SJCRH30 (cell line): ENCODE measurements around the gene CDKN1A. TPM values are rescaled to one million over a fixed set of nuclear protein-coding genes. Genes with fewer than 3 reads are reported as not detected.
A peak's percentile ranks its signal among the peaks of the same experiment; 100 is the strongest.

ENCODE experiments used
- DNase-seq, 2 experiments: peaks; one replicate each; pipeline ENCODE4 v3.0.0-alpha.2; 2015 to 2020
- H3K27ac ChIP-seq: fragments of 250-450 bp; sonication (Bioruptor Pico); 2 replicates; pipeline ENCODE4 v1.5.1; 2020; ENCODE audit warnings: mild to moderate bottlenecking, moderate library complexity
- H3K27me3 ChIP-seq: fragments of 250-450 bp; sonication (Bioruptor Pico); 2 replicates; pipeline ENCODE4 v1.5.1; 2020; ENCODE audit warnings: mild to moderate bottlenecking, moderate library complexity
- H3K36me3 ChIP-seq: fragments of 250-450 bp; sonication (Bioruptor Pico); 2 replicates; pipeline ENCODE4 v1.5.1; 2020; ENCODE audit warnings: mild to moderate bottlenecking, moderate library complexity
- H3K4me1 ChIP-seq: fragments of 250-450 bp; sonication (Bioruptor Pico); 2 replicates; pipeline ENCODE4 v1.5.1; 2020; ENCODE audit warnings: mild to moderate bottlenecking, moderate library complexity
- H3K4me3 ChIP-seq: fragments of 250-450 bp; sonication (Bioruptor Pico); 2 replicates; pipeline ENCODE4 v1.5.1; 2020; ENCODE audit warnings: mild to moderate bottlenecking, moderate library complexity
- H3K9me3 ChIP-seq: fragments of 250-450 bp; sonication (Bioruptor Pico); replicated peaks from 2 replicates; pipeline ENCODE4 v1.5.1; 2020; ENCODE audit warnings: mild to moderate bottlenecking, moderate library complexity
- total RNA-seq: library from RNA; depleted of rRNA; stranded (reverse); fragments of >200 nt; shearing (Covaris generic); gene quantifications from 2 replicates; pipeline ENCODE4 v1.2.3, GENCODE V29; 2014

Gene CDKN1A
- total RNA-seq, 1 experiment from 2014 or later = 57.8 TPM

DNA sequence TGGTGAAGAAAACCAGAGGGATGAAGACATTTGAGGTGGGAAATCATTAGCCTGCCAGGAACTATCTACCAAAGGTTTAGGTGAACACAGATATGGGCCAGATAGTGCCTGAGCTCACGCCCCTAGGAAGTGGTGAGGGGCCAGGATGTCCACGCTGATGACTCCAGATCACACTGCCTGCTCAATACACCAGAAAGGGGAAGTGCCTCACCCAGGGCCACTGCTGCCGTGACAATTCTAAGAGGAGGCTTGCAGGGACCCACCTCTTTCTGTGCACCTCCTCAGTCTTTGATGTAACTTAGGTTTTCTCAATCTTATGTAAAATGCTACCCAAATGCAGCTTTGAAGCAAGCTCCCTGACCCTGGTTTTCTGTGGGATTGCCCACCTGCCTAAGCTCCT is 13.7 kb downstream of the CDKN1A start:
- Histone ChIP-seq H3K27ac (no peak overlapping the region), H3K9me3 (no peaks in the 10 kb centered on the region), H3K36me3 (peaks cover 5% of the 10 kb centered on the region), H3K4me3 (no peak overlapping the region), H3K27me3 (no peaks in the 10 kb centered on the region), H3K4me1 (no peaks in the 10 kb centered on the region)
- DNase-seq = no peak

DNA sequence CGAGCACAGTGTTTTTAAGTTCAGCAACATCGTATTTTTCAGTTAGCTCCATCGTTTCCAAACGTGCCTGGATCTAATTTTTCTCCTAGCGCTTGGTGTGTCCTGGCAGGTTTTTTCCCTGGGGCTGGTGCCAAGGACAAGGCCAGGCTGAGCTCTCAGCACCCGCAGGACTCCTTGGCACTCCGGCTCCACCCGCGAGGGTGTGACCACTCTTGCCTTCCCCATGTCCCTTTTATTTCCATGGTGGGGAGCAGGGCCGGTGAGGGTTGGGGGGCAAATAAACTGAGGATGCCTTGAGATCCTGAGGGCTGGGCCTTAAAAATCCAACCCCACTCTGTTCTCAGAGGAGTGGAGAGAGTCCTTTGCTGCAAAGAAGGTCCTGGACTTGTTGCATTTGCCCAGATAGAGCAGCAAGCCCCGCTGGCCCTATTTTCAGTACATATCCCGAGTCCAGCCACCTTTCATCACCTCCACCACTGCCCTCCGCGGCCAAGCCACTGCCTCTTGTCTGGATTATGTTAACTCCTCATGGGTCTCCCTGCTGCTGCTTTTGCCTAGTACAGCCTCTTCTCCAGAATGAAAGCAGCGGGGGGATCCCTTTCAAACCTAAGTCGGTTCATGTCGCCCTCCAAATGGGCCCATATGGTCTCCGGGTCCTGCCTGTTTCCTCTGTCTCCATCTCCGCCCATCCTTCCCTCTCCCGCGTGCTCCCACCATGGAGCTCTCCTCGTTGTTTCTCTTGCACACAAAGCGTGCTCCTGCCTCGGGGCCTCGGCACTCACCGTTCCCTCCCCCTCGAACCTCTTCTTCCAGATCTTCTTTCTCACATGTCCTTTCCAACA is 14.6 kb downstream of the CDKN1A start:
- H3K4me3 ChIP-seq = no peak overlapping the region
- no peak overlapping the region for H3K27ac ChIP-seq
- H3K36me3 ChIP-seq = no peaks in the 10 kb centered on the region
- no peaks in the 10 kb centered on the region for H3K9me3 ChIP-seq
- H3K4me1 ChIP-seq = no peaks in the 10 kb centered on the region
- no peaks in the 10 kb centered on the region for H3K27me3 ChIP-seq
- DNase-seq = no peak

DNA sequence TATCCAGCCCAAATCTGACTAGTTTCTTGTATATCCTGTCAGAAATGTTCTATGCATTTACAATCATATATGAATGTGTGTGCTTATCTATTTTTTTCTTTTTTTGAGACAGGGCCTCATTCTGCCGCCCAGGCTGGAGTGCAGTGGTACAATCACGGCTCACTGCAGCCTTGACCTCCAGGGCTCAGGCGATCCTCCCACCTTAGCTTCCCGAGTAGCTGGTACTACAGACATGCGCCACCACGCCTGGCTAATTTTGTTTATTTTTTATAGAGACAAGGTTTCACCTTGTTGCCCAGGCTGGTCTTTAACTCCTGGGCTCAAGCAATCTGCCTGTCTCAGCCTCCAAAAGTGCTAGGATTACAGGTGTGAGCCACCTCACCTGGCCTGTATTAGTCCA is 16.1 kb downstream of the CDKN1A start:
- DNase-seq = no peak
- H3K36me3 ChIP-seq = no peaks in the 10 kb centered on the region
- no peak overlapping the region for H3K4me3 ChIP-seq
- no peaks in the 10 kb centered on the region for H3K27me3 ChIP-seq
- H3K4me1 ChIP-seq = no peaks in the 10 kb centered on the region
- H3K9me3 ChIP-seq = no peaks in the 10 kb centered on the region
- no peak overlapping the region for H3K27ac ChIP-seq

DNA sequence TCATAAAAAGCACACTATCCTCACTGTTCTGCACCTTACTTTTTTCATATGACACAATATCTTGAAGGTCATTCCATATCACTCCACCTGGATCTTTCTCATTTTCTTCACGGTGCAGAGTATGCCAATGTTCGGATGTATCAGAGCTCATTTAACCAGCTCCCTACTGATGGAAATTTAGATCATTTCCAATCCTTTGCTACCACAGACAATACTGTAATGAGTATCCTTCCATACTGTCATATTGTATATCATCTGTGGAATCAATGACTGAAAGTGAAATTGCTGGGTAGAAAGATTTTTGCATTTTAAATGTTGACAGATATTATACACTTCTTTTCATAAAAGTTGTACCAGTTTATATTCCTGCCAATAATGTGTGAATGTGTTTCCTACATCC is 16.9 kb downstream of the CDKN1A start:
- Histone ChIP-seq H3K36me3 (no peaks in the 10 kb centered on the region), H3K27me3 (no peaks in the 10 kb centered on the region), H3K27ac (no peak overlapping the region), H3K9me3 (no peaks in the 10 kb centered on the region), H3K4me3 (no peak overlapping the region), H3K4me1 (no peaks in the 10 kb centered on the region)
- DNase-seq = no peak

DNA sequence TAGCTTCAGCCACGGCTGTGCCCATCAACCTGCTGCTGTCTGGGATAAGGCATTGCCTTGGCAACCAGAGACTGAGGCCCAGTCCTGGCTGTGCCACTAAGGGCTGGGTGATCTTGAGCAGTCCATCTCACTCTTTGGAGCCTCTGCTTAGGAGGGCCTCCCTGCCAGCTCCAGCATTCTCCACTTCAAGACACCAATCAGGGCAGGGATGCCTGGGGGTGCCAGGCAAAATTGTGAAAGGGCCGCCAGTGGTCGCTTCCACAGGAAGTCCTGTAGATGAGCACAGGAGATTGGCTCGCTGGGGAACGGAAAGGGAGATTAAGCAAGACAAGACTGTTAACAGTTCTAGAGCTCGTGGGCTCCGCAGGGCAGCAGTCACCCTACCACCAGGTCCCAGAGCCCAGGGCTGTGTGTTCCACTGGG is 19.0 kb downstream of the CDKN1A start, which contains the start of gene RAB44:
Gene RAB44, plus strand, starts transcription at position 346 of the 423 bp plus-strand sequence. CDS start 6,410 bp downstream, outside the sequence.
- no peaks in the 10 kb centered on the region for H3K9me3 ChIP-seq
- H3K27me3 ChIP-seq = no peaks in the 10 kb centered on the region
- no peaks in the 10 kb centered on the region for H3K36me3 ChIP-seq
- no peak within 1 kb of the TSS for H3K4me3 ChIP-seq
- H3K27ac ChIP-seq = no peak within 1 kb of the TSS
- H3K4me1 ChIP-seq = 0 out of 2 replicates have a peak, but pooled peaks cover 2% of the 10 kb centered on the region
- no peak for DNase-seq

DNA sequence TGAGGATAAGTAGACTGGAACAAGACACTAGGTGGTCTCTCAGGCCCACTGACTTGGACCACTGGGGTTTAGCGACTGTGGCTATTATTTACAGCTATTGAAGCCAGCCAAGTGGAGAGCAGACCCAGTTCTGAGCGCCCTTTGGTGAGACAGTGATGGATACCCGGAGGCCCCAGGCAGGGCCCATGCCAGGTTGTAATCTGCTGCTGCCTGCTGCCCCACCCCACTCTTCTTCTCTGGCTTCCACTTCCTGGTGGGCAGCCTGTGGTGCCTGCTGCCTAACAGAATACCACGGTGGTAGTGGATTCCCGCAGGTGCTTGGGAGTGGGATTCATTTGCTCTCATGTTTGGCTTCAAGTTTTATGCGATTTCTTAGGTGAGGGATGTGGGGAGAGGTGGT is 19.7 kb downstream of the CDKN1A start:
- Histone ChIP-seq H3K27ac (no peak overlapping the region), H3K27me3 (no peaks in the 10 kb centered on the region), H3K4me1 (0 out of 2 replicates have a peak, but pooled peaks cover 5% of the 10 kb centered on the region), H3K4me3 (no peak overlapping the region), H3K36me3 (no peaks in the 10 kb centered on the region), H3K9me3 (no peaks in the 10 kb centered on the region)
- DNase-seq = no peak

DNA sequence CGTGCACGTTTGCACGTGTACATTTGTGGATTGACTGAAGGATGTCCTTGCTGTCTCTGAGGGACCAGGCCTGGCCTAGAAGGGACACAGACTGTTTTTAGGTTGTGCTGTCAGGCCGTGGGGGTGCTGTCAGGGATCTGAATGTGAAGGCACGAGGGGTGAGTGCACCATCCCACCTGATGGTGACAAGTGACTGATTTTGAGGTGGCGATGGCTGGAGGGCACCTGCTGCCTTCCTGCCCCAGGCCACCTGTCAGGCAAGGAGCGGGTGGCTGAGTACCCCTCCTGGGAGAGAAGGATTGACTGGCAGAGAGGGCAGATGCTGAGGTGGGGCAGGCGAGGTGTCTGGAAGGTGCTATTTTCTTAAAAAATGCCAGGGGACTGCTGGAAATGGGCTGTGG is 20.4 kb downstream of the CDKN1A start:
- no peak overlapping the region for H3K27ac ChIP-seq
- H3K4me1 ChIP-seq = 0 out of 2 replicates have a peak, but pooled peaks cover 5% of the 10 kb centered on the region
- H3K36me3 ChIP-seq = no peaks in the 10 kb centered on the region
- no peaks in the 10 kb centered on the region for H3K27me3 ChIP-seq
- no peak overlapping the region for H3K4me3 ChIP-seq
- DNase-seq = no peak
- H3K9me3 ChIP-seq = no peaks in the 10 kb centered on the region

DNA sequence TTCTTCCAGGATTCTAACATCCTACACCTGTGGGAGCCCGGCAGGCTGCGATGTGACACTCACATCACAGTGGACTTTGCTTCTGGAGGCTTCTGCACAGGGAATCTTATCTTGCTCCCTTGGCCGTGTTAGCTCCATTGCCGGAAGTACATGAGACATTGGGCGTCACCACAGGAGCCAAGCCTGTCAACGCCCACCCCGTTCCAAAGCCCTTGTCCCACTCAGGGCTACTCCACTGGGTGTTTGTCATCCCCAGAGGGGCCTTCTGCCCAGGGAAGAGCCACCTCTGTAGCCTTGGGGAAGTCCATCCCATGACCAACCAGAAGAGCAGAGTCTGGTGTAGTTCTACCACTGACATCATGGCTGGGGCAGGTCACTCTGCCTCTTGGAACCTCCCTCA is 20.8 kb downstream of the CDKN1A start:
- no peak overlapping the region for H3K27ac ChIP-seq
- H3K9me3 ChIP-seq = no peaks in the 10 kb centered on the region
- H3K4me3 ChIP-seq = no peak overlapping the region
- H3K27me3 ChIP-seq = no peaks in the 10 kb centered on the region
- no peaks in the 10 kb centered on the region for H3K36me3 ChIP-seq
- no peak for DNase-seq
- 0 out of 2 replicates have a peak, but pooled peaks cover 5% of the 10 kb centered on the region for H3K4me1 ChIP-seq

DNA sequence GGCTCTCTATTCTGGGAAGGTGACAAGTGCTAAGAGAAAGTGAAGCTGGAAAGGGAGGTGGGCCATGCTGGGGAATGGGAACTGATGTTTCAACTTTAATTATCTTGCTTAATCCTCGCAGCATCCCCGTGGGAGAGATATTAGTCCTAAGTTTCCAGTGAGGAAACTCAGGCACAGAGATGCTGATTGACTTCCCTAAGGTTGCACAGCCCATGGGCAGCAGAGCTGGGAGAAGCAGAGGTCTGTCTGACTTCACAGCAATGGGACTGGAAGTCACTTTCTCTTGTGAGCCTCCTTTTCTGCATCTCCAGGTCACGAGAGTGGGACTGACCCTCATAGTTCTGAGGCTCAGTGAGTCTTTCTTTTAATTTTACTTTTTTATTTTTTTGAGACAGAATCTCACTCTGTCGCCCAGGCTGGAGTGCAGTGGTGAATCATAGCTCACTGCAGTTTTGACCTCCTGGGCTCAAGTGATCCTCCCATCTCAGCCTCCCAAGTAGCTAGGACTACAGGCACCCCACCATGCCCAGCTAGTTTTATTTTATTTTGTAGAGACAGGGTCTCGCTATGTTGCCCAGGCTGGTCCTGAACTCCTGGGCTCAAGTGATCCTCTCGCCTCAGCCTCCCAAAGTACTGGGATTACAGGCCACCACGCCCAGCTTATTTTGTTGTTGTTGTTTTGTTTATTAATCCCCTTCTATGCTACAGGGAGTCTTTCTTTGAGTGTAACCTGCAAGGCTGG is 21.7 kb downstream of the CDKN1A start:
- Histone ChIP-seq H3K4me3 (no peak overlapping the region), H3K9me3 (no peaks in the 10 kb centered on the region), H3K4me1 (0 out of 2 replicates have a peak, but pooled peaks cover 5% of the 10 kb centered on the region), H3K36me3 (no peaks in the 10 kb centered on the region), H3K27me3 (no peaks in the 10 kb centered on the region; the same call in 1 of the 2 replicates), H3K27ac (no peak overlapping the region)
- DNase-seq = no peak

DNA sequence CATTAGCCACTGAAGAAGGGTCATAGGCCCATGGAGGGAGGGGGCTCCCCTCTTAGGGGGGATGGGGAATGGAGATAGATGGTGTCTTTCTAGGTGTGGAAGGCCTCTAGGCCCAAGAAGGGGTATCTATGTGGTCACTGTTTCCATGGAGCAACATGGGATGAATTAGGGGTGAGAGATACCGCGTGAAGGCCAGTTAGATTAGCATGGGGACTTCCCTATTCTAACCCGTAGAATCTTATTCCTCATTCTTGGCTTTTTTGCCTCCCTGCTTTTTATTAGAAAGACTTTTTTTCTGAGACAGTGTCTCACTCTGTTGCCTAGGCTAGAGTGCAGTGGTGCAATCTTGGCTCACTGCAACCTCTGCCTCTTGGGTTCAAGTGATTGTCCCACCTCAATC is 22.3 kb downstream of the CDKN1A start:
- Histone ChIP-seq H3K27ac (no peak overlapping the region), H3K4me3 (no peak overlapping the region), H3K9me3 (no peaks in the 10 kb centered on the region), H3K36me3 (no peaks in the 10 kb centered on the region), H3K4me1 (0 out of 2 replicates have a peak, but pooled peaks cover 5% of the 10 kb centered on the region), H3K27me3 (no peaks in the 10 kb centered on the region; the same call in 1 of the 2 replicates)
- DNase-seq = no peak

DNA sequence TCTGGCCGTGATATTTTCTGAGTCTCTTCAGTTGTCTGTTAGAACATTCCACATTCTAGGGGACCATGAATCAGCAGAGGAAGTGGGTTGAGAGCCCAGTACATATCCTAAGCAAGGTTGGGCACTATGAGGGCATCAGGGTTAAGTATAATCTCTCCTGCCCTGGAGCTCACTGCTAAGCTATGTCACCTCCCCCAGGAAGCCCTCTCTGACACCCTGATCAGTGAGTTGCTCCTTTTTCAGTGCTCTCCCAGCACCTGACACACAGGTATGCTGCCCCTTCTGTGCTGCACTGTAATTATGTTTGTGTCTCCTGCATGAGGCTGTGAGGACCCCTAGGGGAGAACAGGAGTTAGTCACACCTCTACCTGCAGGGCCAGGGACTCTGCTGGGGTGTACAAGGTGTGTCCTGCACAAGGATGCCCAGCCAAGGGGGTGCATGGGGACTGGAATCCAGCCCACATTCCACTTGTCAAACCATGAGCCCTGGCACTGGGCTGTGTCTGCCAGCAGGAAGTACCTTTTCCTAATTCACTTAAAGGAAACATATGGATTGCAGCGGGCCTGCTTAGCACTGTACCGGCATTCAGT is 23.0 kb downstream of the CDKN1A start:
- Histone ChIP-seq H3K27ac (no peak overlapping the region), H3K27me3 (no peaks in the 10 kb centered on the region; the same call in 1 of the 2 replicates), H3K9me3 (no peaks in the 10 kb centered on the region), H3K4me1 (0 out of 2 replicates have a peak, but pooled peaks cover 5% of the 10 kb centered on the region), H3K4me3 (no peak overlapping the region), H3K36me3 (no peaks in the 10 kb centered on the region)
- no peak for DNase-seq

DNA sequence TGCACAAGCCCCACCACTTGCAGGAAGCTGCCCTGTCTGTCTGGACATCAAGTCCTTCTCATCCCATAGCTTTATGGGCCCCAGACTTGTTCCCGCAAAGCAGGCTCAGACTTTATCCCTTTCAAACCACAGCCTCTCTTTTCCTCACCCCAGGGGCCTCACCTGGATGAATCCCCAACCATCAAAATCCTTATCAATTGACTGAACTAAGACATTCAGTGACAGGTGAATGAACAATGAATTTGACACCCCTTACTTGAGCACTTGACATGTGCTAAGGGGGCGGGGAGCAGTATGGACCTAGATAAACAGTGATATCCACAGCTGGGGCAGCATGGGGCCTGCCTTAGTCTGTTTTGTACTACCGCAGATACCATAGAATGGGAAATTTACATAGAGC is 24.1 kb downstream of the CDKN1A start:
- Histone ChIP-seq H3K9me3 (no peaks in the 10 kb centered on the region), H3K4me1 (0 out of 2 replicates have a peak, but pooled peaks cover 5% of the 10 kb centered on the region), H3K27ac (no peak overlapping the region), H3K27me3 (no peaks in the 10 kb centered on the region; the same call in 1 of the 2 replicates), H3K4me3 (no peak overlapping the region), H3K36me3 (no peaks in the 10 kb centered on the region)
- DNase-seq = peak in 1 of 2 experiments; percentile 20

DNA sequence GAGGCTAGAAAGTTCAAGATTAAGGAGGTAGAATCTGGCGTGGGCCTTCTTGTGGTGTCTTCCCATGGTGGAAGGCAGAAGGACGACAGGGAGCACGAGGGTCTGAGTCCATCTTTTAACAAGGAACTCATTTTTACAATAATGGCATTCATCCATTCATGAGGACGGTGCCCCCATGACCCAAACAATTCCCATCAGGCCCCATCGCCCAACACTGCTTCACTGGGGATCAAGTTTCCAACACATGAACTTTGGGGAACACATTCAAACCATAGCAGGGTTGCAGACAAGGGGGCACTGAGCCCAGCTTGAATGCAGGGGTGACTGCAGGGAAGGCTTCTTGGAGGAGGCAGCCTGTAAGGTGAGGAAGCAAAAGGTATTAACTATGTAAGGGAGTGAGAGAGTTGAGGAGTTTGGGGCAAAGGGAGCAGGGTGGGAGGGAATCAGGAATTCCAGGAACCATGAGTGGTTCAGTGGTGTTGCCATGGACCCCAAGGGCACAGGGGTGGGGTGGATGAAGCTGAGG is 24.6 kb downstream of the CDKN1A start:
- Histone ChIP-seq H3K4me3 (no peak overlapping the region), H3K4me1 (0 out of 2 replicates have a peak, but pooled peaks cover 5% of the 10 kb centered on the region), H3K27ac (no peak overlapping the region), H3K9me3 (no peaks in the 10 kb centered on the region), H3K36me3 (no peaks in the 10 kb centered on the region), H3K27me3 (no peaks in the 10 kb centered on the region; the same call in 1 of the 2 replicates)
- DNase-seq = no peak

DNA sequence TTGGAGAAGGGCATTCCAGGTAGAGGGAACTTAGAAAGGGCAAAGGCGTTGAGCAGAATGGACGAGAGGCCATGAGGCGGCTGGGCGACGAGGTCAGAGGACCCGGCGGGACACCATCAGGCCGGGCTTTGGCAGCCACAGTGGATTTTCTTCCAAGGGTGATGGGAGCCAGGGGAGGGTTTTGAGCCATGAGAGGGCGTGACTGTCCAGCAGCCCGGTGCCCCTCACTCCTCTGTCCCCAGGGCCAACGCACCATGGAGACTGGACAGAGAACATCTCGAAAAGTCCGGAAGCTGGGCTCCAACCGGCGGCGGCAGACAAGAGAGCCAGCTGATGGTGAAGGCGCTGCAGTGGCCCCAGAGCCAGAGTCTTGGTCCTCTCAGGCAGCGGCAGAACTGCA is 25.5 kb downstream of the CDKN1A start:
- DNase-seq = no peak
- Histone ChIP-seq H3K27me3 (no peaks in the 10 kb centered on the region; the same call in 1 of the 2 replicates), H3K27ac (no peak overlapping the region), H3K4me1 (0 out of 2 replicates have a peak, but pooled peaks cover 5% of the 10 kb centered on the region), H3K36me3 (no peaks in the 10 kb centered on the region), H3K4me3 (no peak overlapping the region), H3K9me3 (no peaks in the 10 kb centered on the region)
